HepG2 (cell line): ENCODE data around the gene URM1. TPM values are rescaled to one million over a fixed set of nuclear protein-coding genes. Genes with fewer than 3 reads are reported as not detected.

Experiments
- ATF7 ChIP-seq, 2 experiments: fragments of 450-650 bp in 1 of 2; sonication (generic) in 1 of 2; formaldehyde crosslinking in 1 of 2; IDR thresholded peaks; 2 replicates each; pipeline versions ENCODE4 v1.4.0 to v1.6.1; 2016 to 2020; ENCODE audit warnings: antibody characterized with exemption in 1 of 2, mild to moderate bottlenecking in 1 of 2, missing genetic modification reagents in 1 of 2
- CHD4 ChIP-seq: fragments of 200-600 bp; sonication (generic); IDR thresholded peaks from 2 replicates; pipeline ENCODE4 v1.7.0; 2017; ENCODE audit warnings: mild to moderate bottlenecking, low read length, borderline replicate concordance
- DZIP1 ChIP-seq: sonication (generic); formaldehyde crosslinking; IDR thresholded peaks from 2 replicates; pipeline ENCODE4 v1.5.0; 2020; ENCODE audit warnings: mild to moderate bottlenecking, missing genetic modification reagents
- E2F1 ChIP-seq: sonication (generic); formaldehyde crosslinking; IDR thresholded peaks from 2 replicates; pipeline ENCODE4 v1.5.0; 2020; ENCODE audit warnings: missing genetic modification reagents
- FOXK1 ChIP-seq: sonication (generic); formaldehyde crosslinking; IDR thresholded peaks from 2 replicates; pipeline ENCODE4 v1.4.0; 2020; ENCODE audit warnings: low read depth, missing genetic modification reagents, borderline replicate concordance
- HMGA1 ChIP-seq: sonication (generic); formaldehyde crosslinking; conservative IDR thresholded peaks from 2 replicates; pipeline ENCODE4 v1.4.0; 2020; ENCODE audit warnings: missing genetic modification reagents
- MAFG ChIP-seq: sonication (generic); formaldehyde crosslinking; IDR thresholded peaks from 2 replicates; pipeline ENCODE4 v1.5.1; 2020; ENCODE audit warnings: mild to moderate bottlenecking, missing genetic modification reagents
- MXD1 ChIP-seq: sonication (generic); formaldehyde crosslinking; IDR thresholded peaks from 2 replicates; pipeline ENCODE4 v1.4.0; 2020; ENCODE audit warnings: mild to moderate bottlenecking, missing genetic modification reagents
- NR3C1 ChIP-seq: sonication (generic); formaldehyde crosslinking; IDR thresholded peaks from 2 replicates; pipeline ENCODE4 v1.4.0; 2020; ENCODE audit warnings: missing genetic modification reagents
- PTBP1 ChIP-seq: fragments of 200-400 bp; formaldehyde crosslinking; IDR thresholded peaks from 2 replicates; pipeline ENCODE4 v1.6.1; 2018; ENCODE audit warnings: low read length, low read depth; ENCODE audit not compliant: poor library complexity, severe bottlenecking
- RFX1 ChIP-seq: fragments of 450-650 bp; IDR thresholded peaks from 2 replicates; pipeline ENCODE4 v1.6.1; 2017
- SNAI1 ChIP-seq: sonication (generic); formaldehyde crosslinking; IDR thresholded peaks from 2 replicates; pipeline ENCODE4 v1.5.0; 2020; ENCODE audit warnings: mild to moderate bottlenecking, missing genetic modification reagents, borderline replicate concordance
- ZBTB10 ChIP-seq: sonication (generic); formaldehyde crosslinking; IDR thresholded peaks from 2 replicates; pipeline ENCODE4 v1.4.0; 2020; ENCODE audit warnings: missing genetic modification reagents, borderline replicate concordance
- ZBTB14 ChIP-seq: sonication (generic); formaldehyde crosslinking; IDR thresholded peaks from 2 replicates; pipeline ENCODE4 v1.4.0; 2020; ENCODE audit warnings: missing genetic modification reagents
- ZNF280B ChIP-seq: sonication (generic); formaldehyde crosslinking; IDR thresholded peaks from 2 replicates; pipeline ENCODE4 v1.5.0; 2020; ENCODE audit warnings: missing genetic modification reagents, mild to moderate bottlenecking, borderline replicate concordance
- ZNF556 ChIP-seq: sonication (generic); formaldehyde crosslinking; IDR thresholded peaks from 2 replicates; pipeline ENCODE4 v1.4.0; 2020; ENCODE audit warnings: mild to moderate bottlenecking, missing genetic modification reagents, borderline replicate concordance
- ZNF598 ChIP-seq: sonication (generic); formaldehyde crosslinking; IDR thresholded peaks from 2 replicates; pipeline ENCODE4 v1.5.1; 2020; ENCODE audit warnings: mild to moderate bottlenecking, missing genetic modification reagents, borderline replicate concordance
- ZNF746 ChIP-seq: sonication (generic); formaldehyde crosslinking; IDR thresholded peaks from 2 replicates; pipeline ENCODE4 v1.8.0; 2022; ENCODE audit warnings: mild to moderate bottlenecking, missing genetic modification reagents
- ZNF841 ChIP-seq: sonication (generic); formaldehyde crosslinking; IDR thresholded peaks from 2 replicates; pipeline ENCODE4 v1.8.1; 2023; ENCODE audit warnings: missing genetic modification reagents, borderline replicate concordance
- polyA plus RNA-seq, 8 experiments: library from polyadenylated mRNA; depleted of rRNA in 3 of 8; stranded (reverse) in 7 of 8; unstranded in 1 of 8; fragments of >200 nt; fragmentation: Illumina TruSeq in 4 of 8; extraction: Trizol in 4 of 8; gene quantifications; 2 replicates each; pipeline versions ENCODE4 v1.2.1 to v1.2.3, GENCODE V29; 2011 to 2016; ENCODE audit warnings: low read depth in 4 of 8, missing spikeins in 1 of 8, mixed read lengths in 1 of 8; ENCODE audit not compliant: insufficient read depth in 1 of 8
- total RNA-seq, 5 experiments: library from RNA; depleted of rRNA; stranded (reverse); fragments of >200 nt; fragmentation: Illumina TruSeq; extraction: Trizol; gene quantifications; 2 replicates each; pipeline ENCODE4 v1.2.3, GENCODE V29; 2016; ENCODE audit warnings: low read depth in 1 of 5

Gene URM1
- total and polyA plus RNA-seq, 2 of the 13 experiments (the other 11 are each of a cell fraction or from before 2014, with no cell fraction given) = 37.1 to 41.3 TPM

GRCh38 chr9:128361986-128362646 is 9.1 kb upstream of the URM1 start (continued):
- TF ChIP-seq ATF7 (IDR thresholded peaks at IDR 0.05) (no peak), ATF7 (CRISPR knock-in tag; IDR thresholded peaks at IDR 0.05) (no peak), NR3C1 (no peak), ZNF841 (CRISPR knock-in tag) (no peak), MXD1 (0 out of 2 replicates have a peak, but pooled peaks have one; percentile 35), FOXK1 (CRISPR knock-in tag) (no peak), DZIP1 (no peak), ZNF280B (CRISPR knock-in tag) (peak; percentile 78), MAFG (CRISPR knock-in tag) (no peak), SNAI1 (CRISPR knock-in tag) (no peak), ZNF598 (CRISPR knock-in tag) (no peak), E2F1 (CRISPR knock-in tag) (no peak), PTBP1 (no peak), ZNF746 (CRISPR knock-in tag) (no peak), RFX1 (no peak), ZBTB14 (CRISPR knock-in tag) (no peak), ZBTB10 (no peak), ZNF556 (no peak), CHD4 (no peak), HMGA1 (CRISPR knock-in tag) (no peak)
